GM23338 (cell line): Measurements from ENCODE around the gene CAMKK2. TPM values are rescaled to one million over a fixed set of nuclear protein-coding genes. Genes with fewer than 3 reads are reported as not detected.

ENCODE experiments used
- ATAC-seq: fragments of 200-7000 bp; cut with Tn5 transposase; 3 replicates; pipeline ENCODE4 v1.9.1; 2020
- DNase-seq: peaks from one replicate; pipeline ENCODE4 v3.0.0-alpha.2; 2015; ENCODE audit warnings: low spot score
- H2AFZ ChIP-seq: fragments of 200-600 bp; sonication (generic); 2 replicates; pipeline ENCODE4 v1.8.0; 2016; ENCODE audit warnings: antibody characterized with exemption, mild to moderate bottlenecking, moderate library complexity
- H3F3A ChIP-seq: fragments of 200-600 bp; sonication (generic); replicated peaks from 2 replicates; pipeline ENCODE4 v1.8.0; 2017; ENCODE audit warnings: antibody characterized with exemption, mixed run types, low read depth
- H3K27ac ChIP-seq: fragments of 200-600 bp; sonication (generic); 2 replicates; pipeline ENCODE4 v1.6.1; 2016; ENCODE audit warnings: low read depth
- H3K27me3 ChIP-seq: fragments of 200-600 bp; sonication (generic); 2 replicates; pipeline ENCODE4 v1.8.0; 2016; ENCODE audit warnings: mild to moderate bottlenecking, mixed run types, moderate library complexity; ENCODE audit not compliant: insufficient read depth
- H3K36me3 ChIP-seq: fragments of 200-600 bp; sonication (generic); 2 replicates; pipeline ENCODE4 v1.8.0; 2016; ENCODE audit warnings: mild to moderate bottlenecking; ENCODE audit not compliant: insufficient read depth
- H3K4me1 ChIP-seq: fragments of 200-600 bp; sonication (generic); 2 replicates; pipeline ENCODE4 v1.8.0; 2016; ENCODE audit warnings: mild to moderate bottlenecking, moderate library complexity; ENCODE audit not compliant: insufficient read depth
- H3K4me2 ChIP-seq: fragments of 200-600 bp; sonication (generic); 2 replicates; pipeline ENCODE4 v1.7.1; 2017; ENCODE audit warnings: mixed run types
- H3K4me3 ChIP-seq: fragments of 200-600 bp; sonication (generic); 2 replicates; pipeline ENCODE4 v1.6.1; 2016; ENCODE audit warnings: mixed run types
- H3K79me2 ChIP-seq: fragments of 200-600 bp; sonication (generic); replicated peaks from 2 replicates; pipeline ENCODE4 v1.8.0; 2017; ENCODE audit warnings: mild to moderate bottlenecking; ENCODE audit not compliant: insufficient read depth
- H3K9me2 ChIP-seq: fragments of 200-600 bp; sonication (generic); 2 replicates; pipeline ENCODE4 v1.8.0; 2017; ENCODE audit not compliant: insufficient read depth
- H4K20me1 ChIP-seq: fragments of 200-600 bp; sonication (generic); replicated peaks from 2 replicates; pipeline ENCODE4 v1.8.0; 2017; ENCODE audit warnings: mild to moderate bottlenecking; ENCODE audit not compliant: insufficient read depth
- H3K27ac Mint-ChIP-seq: 2 replicates; pipeline ENCODE4 v1.8.0; 2020; ENCODE audit warnings: inconsistent platforms, mild to moderate bottlenecking, moderate library complexity, mixed read lengths
- H3K27me3 Mint-ChIP-seq: 3 replicates; pipeline ENCODE4 v1.8.0; 2022; ENCODE audit warnings: low read depth, mild to moderate bottlenecking, moderate library complexity, mixed read lengths, inconsistent platforms; ENCODE audit not compliant: insufficient read depth, poor library complexity
- H3K36me3 Mint-ChIP-seq: 3 replicates; pipeline ENCODE4 v1.8.0; 2021; ENCODE audit warnings: low read depth, mild to moderate bottlenecking, inconsistent platforms, moderate library complexity, mixed read lengths
- H3K4me1 Mint-ChIP-seq: 3 replicates; pipeline ENCODE4 v1.8.0; 2020; ENCODE audit warnings: mild to moderate bottlenecking, inconsistent platforms, mixed read lengths
- H3K4me3 Mint-ChIP-seq: 3 replicates; pipeline ENCODE4 v1.8.0; 2021; ENCODE audit warnings: moderate library complexity, mild to moderate bottlenecking, inconsistent platforms, mixed read lengths
- H3K9me3 Mint-ChIP-seq: 3 replicates; pipeline ENCODE4 v1.8.0; 2020; ENCODE audit warnings: moderate library complexity, mild to moderate bottlenecking, inconsistent platforms, mixed read lengths
- CREB1 ChIP-seq: fragments of 250-450 bp; sonication (Bioruptor Pico); IDR thresholded peaks from 2 replicates; pipeline ENCODE4 v1.5.0; 2020; ENCODE audit warnings: low read depth, mild to moderate bottlenecking, moderate library complexity
- CTCF ChIP-seq, 2 experiments: fragments of 200-600 bp in 1 of 2; sonication (generic) in 1 of 2; conservative IDR thresholded peaks; 2 replicates each; pipeline versions ENCODE4 v1.5.1 to v1.6.1; 2016 to 2017; ENCODE audit warnings: antibody characterized with exemption in 2 of 2, low read depth in 2 of 2, mild to moderate bottlenecking in 2 of 2, moderate library complexity in 1 of 2
- ETS1 ChIP-seq: IDR thresholded peaks from 2 replicates; pipeline ENCODE4 v1.6.1; 2016; ENCODE audit warnings: antibody characterized with exemption
- EZH2 ChIP-seq: fragments of 200-600 bp; sonication (generic); IDR thresholded peaks from one replicate; pipeline ENCODE4 v1.8.0; 2017; ENCODE audit warnings: antibody characterized with exemption, mild to moderate bottlenecking, low read depth; ENCODE audit not compliant: unreplicated experiment
- EZH2phosphoT487 ChIP-seq: fragments of 200-600 bp; sonication (generic); IDR thresholded peaks from one replicate; pipeline ENCODE4 v1.8.1; 2018; ENCODE audit warnings: antibody characterized with exemption; ENCODE audit not compliant: unreplicated experiment
- JUNB ChIP-seq: IDR thresholded peaks from one replicate; pipeline ENCODE4 v1.6.1; 2016; ENCODE audit warnings: antibody characterized with exemption; ENCODE audit not compliant: unreplicated experiment
- NANOG ChIP-seq: IDR thresholded peaks from 2 replicates; pipeline ENCODE4 v1.6.1; 2016; ENCODE audit warnings: antibody characterized with exemption, borderline replicate concordance
- POLR2AphosphoS5 ChIP-seq: IDR thresholded peaks from 2 replicates; pipeline ENCODE4 v1.6.1; 2016; ENCODE audit warnings: antibody characterized with exemption, low read depth
- STAT1 ChIP-seq: IDR thresholded peaks from one replicate; pipeline ENCODE4 v1.6.1; 2016; ENCODE audit warnings: antibody characterized with exemption; ENCODE audit not compliant: unreplicated experiment
- ZNF114 ChIP-seq: fragments of 250-450 bp; sonication (Bioruptor Pico); IDR thresholded peaks from 2 replicates; pipeline ENCODE4 v1.5.0; 2020; ENCODE audit warnings: mild to moderate bottlenecking, moderate library complexity
- ZNF331 ChIP-seq: fragments of 250-450 bp; sonication (Bioruptor Pico); IDR thresholded peaks from 2 replicates; pipeline ENCODE4 v1.5.0; 2020; ENCODE audit warnings: low read depth, mild to moderate bottlenecking, moderate library complexity
- ZNF462 ChIP-seq: fragments of 250-450 bp; sonication (Bioruptor Pico); IDR thresholded peaks from 2 replicates; pipeline ENCODE4 v1.5.0; 2020; ENCODE audit warnings: mild to moderate bottlenecking, moderate library complexity
- polyA plus RNA-seq: library from polyadenylated mRNA; unstranded; fragments of >200 nt; fragmentation: Nextera tagmentation; extraction: Ambion mirVana; gene quantifications from 2 replicates; pipeline ENCODE4 v1.2.1, GENCODE V29; 2016
- total RNA-seq: library from RNA; depleted of rRNA; stranded (reverse); fragments of >200 nt; shearing (Covaris generic); gene quantifications from 2 replicates; pipeline ENCODE4 v1.2.3, GENCODE V29; 2014
- TF ChIP-seq, protein P1 (sequence below): IDR thresholded peaks from one replicate; pipeline ENCODE4 v1.6.1; 2018; ENCODE audit warnings: antibody characterized with exemption; ENCODE audit not compliant: unreplicated experiment

The CAMKK2 gene
- total and polyA plus RNA-seq, 2 experiments from 2014 or later = 10.3 to 26.4 TPM

DNA sequence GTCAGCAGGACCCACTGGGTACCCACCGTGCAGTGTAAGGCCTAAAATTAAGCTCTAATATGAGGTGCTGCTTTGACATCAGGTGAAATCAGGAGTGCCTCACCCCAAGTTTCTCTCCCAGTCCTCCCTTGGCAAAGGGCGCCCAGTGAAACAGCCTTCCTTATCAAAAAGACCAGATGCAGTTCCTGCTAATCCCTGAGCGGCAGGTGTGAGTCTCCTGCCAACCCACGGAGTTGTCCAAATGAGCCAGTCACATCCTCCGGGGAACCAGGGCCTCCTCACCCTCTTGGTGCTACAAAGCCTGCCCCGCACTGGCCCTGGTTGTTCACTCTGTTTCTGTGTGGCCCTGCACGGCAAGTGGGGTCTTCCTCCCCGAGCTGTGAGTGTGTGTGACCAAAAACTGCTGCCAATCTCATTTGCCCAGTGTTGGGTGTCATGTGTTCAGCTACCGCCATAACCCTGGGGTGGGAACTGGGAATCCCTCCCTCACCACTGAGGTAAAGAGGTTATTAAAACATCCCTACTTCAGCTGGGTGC, 106.8 kb downstream of the CAMKK2 start:
- Histone ChIP-seq H4K20me1 (no peaks in the 10 kb centered on the region), H3K4me1 (no peaks in the 10 kb centered on the region), H2AFZ (peak overlapping the region; percentile 56; the same call in 1 of the 2 replicates), H3F3A (no peaks in the 10 kb centered on the region), H3K4me3 (no peak overlapping the region), H3K27ac (no peak overlapping the region), H3K36me3 (no peaks in the 10 kb centered on the region), H3K4me2 (no peak overlapping the region), H3K27me3 (no peaks in the 10 kb centered on the region), H3K9me2 (no peaks in the 10 kb centered on the region), H3K79me2 (no peaks in the 10 kb centered on the region)
- H3K36me3 Mint-ChIP-seq = no peaks in the 10 kb centered on the region; the same call in 2 of the 3 replicates
- TF ChIP-seq, protein P1, sequence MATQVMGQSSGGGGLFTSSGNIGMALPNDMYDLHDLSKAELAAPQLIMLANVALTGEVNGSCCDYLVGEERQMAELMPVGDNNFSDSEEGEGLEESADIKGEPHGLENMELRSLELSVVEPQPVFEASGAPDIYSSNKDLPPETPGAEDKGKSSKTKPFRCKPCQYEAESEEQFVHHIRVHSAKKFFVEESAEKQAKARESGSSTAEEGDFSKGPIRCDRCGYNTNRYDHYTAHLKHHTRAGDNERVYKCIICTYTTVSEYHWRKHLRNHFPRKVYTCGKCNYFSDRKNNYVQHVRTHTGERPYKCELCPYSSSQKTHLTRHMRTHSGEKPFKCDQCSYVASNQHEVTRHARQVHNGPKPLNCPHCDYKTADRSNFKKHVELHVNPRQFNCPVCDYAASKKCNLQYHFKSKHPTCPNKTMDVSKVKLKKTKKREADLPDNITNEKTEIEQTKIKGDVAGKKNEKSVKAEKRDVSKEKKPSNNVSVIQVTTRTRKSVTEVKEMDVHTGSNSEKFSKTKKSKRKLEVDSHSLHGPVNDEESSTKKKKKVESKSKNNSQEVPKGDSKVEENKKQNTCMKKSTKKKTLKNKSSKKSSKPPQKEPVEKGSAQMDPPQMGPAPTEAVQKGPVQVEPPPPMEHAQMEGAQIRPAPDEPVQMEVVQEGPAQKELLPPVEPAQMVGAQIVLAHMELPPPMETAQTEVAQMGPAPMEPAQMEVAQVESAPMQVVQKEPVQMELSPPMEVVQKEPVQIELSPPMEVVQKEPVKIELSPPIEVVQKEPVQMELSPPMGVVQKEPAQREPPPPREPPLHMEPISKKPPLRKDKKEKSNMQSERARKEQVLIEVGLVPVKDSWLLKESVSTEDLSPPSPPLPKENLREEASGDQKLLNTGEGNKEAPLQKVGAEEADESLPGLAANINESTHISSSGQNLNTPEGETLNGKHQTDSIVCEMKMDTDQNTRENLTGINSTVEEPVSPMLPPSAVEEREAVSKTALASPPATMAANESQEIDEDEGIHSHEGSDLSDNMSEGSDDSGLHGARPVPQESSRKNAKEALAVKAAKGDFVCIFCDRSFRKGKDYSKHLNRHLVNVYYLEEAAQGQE = no peak
- TF ChIP-seq JUNB (no peak), NANOG (no peak), CTCF (conservative IDR thresholded peaks at IDR 0.05; ENCODE audit: low read depth in 2 of 2) (no peak), STAT1 (no peak), EZH2phosphoT487 (no peak), CREB1 (CRISPR knock-in tag) (no peak), EZH2 (no peak), ZNF462 (no peak), ZNF331 (CRISPR knock-in tag) (no peak), POLR2AphosphoS5 (no peak), ETS1 (no peak), ZNF114 (CRISPR knock-in tag) (no peak)
- peak; percentile 27 for DNase-seq
- no peak overlapping the region for H3K4me3 Mint-ChIP-seq
- peaks cover 2% of the 10 kb centered on the region for H3K27me3 Mint-ChIP-seq
- peak; percentile 51; the same call in 2 of the 3 replicates for ATAC-seq
- H3K9me3 Mint-ChIP-seq = no peaks in the 10 kb centered on the region
- no peak overlapping the region for H3K27ac Mint-ChIP-seq
- H3K4me1 Mint-ChIP-seq = no peaks in the 10 kb centered on the region
